DND-41 (cell line): Measurements from ENCODE around the gene B3GNT7.

Experiments
- EZH2 ChIP-seq: IDR thresholded peaks from 3 replicates; pipeline ENCODE4 v1.6.1; 2012; ENCODE audit warnings: borderline replicate concordance, low read depth, mild to moderate bottlenecking, moderate library complexity, low read length, inconsistent platforms; ENCODE audit not compliant: severe bottlenecking
- TF ChIP-seq, protein P1 (sequence below): IDR thresholded peaks from 2 replicates; pipeline ENCODE4 v1.5.1; 2012; ENCODE audit warnings: borderline replicate concordance, low read length, moderate library complexity, mild to moderate bottlenecking; ENCODE audit not compliant: poor library complexity, severe bottlenecking; ENCODE audit errors: extremely low read depth

DNA sequence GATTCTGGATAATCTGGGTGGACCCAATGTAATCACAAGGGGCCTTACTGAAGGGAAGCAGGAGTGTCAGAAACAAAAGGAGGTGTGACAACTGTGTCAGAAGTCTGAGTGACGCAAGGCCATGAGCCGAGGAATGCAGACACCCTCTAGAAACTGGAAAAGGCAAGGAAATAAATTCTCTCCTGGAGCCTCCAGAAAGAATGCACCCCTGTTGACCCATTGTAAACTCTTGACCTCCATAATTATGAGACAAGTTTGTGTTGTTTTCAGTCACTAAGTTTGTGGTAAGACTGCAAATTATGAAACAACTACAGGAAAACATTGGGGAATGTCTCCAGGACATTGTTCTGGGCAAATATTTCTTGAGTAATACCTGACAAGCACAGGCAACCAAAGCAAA is 47.3 kb upstream of the B3GNT7 start:
- TF ChIP-seq, protein P1, sequence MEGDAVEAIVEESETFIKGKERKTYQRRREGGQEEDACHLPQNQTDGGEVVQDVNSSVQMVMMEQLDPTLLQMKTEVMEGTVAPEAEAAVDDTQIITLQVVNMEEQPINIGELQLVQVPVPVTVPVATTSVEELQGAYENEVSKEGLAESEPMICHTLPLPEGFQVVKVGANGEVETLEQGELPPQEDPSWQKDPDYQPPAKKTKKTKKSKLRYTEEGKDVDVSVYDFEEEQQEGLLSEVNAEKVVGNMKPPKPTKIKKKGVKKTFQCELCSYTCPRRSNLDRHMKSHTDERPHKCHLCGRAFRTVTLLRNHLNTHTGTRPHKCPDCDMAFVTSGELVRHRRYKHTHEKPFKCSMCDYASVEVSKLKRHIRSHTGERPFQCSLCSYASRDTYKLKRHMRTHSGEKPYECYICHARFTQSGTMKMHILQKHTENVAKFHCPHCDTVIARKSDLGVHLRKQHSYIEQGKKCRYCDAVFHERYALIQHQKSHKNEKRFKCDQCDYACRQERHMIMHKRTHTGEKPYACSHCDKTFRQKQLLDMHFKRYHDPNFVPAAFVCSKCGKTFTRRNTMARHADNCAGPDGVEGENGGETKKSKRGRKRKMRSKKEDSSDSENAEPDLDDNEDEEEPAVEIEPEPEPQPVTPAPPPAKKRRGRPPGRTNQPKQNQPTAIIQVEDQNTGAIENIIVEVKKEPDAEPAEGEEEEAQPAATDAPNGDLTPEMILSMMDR = no peak
- TF ChIP-seq EZH2 = no peak
